H1 (cell line): ENCODE data around the gene OPALIN.

Experiments
- GABPA ChIP-seq: IDR thresholded peaks from 2 replicates; pipeline ENCODE4 v1.6.1; 2011; ENCODE audit warnings: mild to moderate bottlenecking, low read length, moderate library complexity, borderline replicate concordance; ENCODE audit not compliant: insufficient read depth
- POLR2A ChIP-seq, 2 experiments: IDR thresholded peaks; 1 replicate in 1 of 2; 2 replicates in 1 of 2; pipeline ENCODE4 v1.6.1; 2011; ENCODE audit warnings: low read depth in 2 of 2, low read length in 2 of 2, mild to moderate bottlenecking in 2 of 2; ENCODE audit errors: control extremely low read depth in 1 of 2
- RAD21 ChIP-seq, 2 experiments: IDR thresholded peaks in 1 of 2; conservative IDR thresholded peaks in 1 of 2; 2 replicates each; pipeline ENCODE4 v1.6.1; 2011; ENCODE audit warnings: low read depth in 2 of 2, low read length in 2 of 2, improper control_type of control experiment in 1 of 2, inconsistent platforms in 1 of 2, mild to moderate bottlenecking in 1 of 2, moderate library complexity in 1 of 2
- TF ChIP-seq, protein P1 (sequence below): IDR thresholded peaks from 2 replicates; pipeline ENCODE4 v1.6.1; 2012; ENCODE audit warnings: low read length, inconsistent platforms
- TF ChIP-seq, protein P2 (sequence below), 3 experiments: IDR thresholded peaks; 1 replicate in 2 of 3; 2 replicates in 1 of 3; pipeline versions ENCODE4 v1.5.1 to v1.6.1; 2011; ENCODE audit warnings: low read length in 3 of 3, mild to moderate bottlenecking in 3 of 3, inconsistent platforms in 2 of 3, low read depth in 1 of 3, moderate library complexity in 1 of 3; ENCODE audit not compliant: insufficient read depth in 1 of 3; ENCODE audit errors: control extremely low read depth in 1 of 3

GRCh38 chr10:96341219-96342182, 17.3 kb downstream of the OPALIN start:
- TF ChIP-seq, protein P1, sequence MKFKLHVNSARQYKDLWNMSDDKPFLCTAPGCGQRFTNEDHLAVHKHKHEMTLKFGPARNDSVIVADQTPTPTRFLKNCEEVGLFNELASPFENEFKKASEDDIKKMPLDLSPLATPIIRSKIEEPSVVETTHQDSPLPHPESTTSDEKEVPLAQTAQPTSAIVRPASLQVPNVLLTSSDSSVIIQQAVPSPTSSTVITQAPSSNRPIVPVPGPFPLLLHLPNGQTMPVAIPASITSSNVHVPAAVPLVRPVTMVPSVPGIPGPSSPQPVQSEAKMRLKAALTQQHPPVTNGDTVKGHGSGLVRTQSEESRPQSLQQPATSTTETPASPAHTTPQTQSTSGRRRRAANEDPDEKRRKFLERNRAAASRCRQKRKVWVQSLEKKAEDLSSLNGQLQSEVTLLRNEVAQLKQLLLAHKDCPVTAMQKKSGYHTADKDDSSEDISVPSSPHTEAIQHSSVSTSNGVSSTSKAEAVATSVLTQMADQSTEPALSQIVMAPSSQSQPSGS = no peak
- TF ChIP-seq GABPA (no peak), RAD21 (IDR thresholded peaks at IDR 0.05 in 1 of 2, conservative IDR thresholded peaks at IDR 0.05 in 1 of 2; ENCODE audit: low read depth in 2 of 2, low read length in 2 of 2) (no peak), POLR2A (IDR thresholded peaks at IDR 0.05; ENCODE audit: control extremely low read depth in 1 of 2, low read depth in 2 of 2, low read length in 2 of 2) (no peak)
- TF ChIP-seq, protein P2, sequence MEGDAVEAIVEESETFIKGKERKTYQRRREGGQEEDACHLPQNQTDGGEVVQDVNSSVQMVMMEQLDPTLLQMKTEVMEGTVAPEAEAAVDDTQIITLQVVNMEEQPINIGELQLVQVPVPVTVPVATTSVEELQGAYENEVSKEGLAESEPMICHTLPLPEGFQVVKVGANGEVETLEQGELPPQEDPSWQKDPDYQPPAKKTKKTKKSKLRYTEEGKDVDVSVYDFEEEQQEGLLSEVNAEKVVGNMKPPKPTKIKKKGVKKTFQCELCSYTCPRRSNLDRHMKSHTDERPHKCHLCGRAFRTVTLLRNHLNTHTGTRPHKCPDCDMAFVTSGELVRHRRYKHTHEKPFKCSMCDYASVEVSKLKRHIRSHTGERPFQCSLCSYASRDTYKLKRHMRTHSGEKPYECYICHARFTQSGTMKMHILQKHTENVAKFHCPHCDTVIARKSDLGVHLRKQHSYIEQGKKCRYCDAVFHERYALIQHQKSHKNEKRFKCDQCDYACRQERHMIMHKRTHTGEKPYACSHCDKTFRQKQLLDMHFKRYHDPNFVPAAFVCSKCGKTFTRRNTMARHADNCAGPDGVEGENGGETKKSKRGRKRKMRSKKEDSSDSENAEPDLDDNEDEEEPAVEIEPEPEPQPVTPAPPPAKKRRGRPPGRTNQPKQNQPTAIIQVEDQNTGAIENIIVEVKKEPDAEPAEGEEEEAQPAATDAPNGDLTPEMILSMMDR (IDR thresholded peaks at IDR 0.05; ENCODE audit: control extremely low read depth in 1 of 3, insufficient read depth in 1 of 3, low read depth in 1 of 3, low read length in 3 of 3) = no peak
